Liver (tissue), 9 donors: ENCODE data around the gene WBP2. TPM values are rescaled to one million over a fixed set of nuclear protein-coding genes. Genes with fewer than 3 reads are reported as not detected.
A peak's percentile ranks its signal among the peaks of the same experiment; 100 is the strongest.

Experiments used
- DNase-seq: peaks from one replicate; pipeline ENCODE4 v3.0.0-alpha.2; 2017; ENCODE audit warnings: low spot score
- H3K27ac ChIP-seq, 2 donors: one replicate each; pipeline ENCODE4 v1.7.0; 2013; ENCODE audit warnings: inconsistent platforms in 2 of 2, low read length in 2 of 2, control low read depth in 1 of 2, low read depth in 1 of 2, mild to moderate bottlenecking in 1 of 2
- H3K27me3 ChIP-seq, 4 donors: one replicate each; pipeline versions ENCODE4 v1.6.1 to v1.7.0; 2013; ENCODE audit warnings: low read length in 3 of 4, inconsistent platforms in 1 of 4, mild to moderate bottlenecking in 1 of 4, moderate library complexity in 1 of 4; ENCODE audit not compliant: control insufficient read depth in 4 of 4, insufficient read depth in 4 of 4
- H3K36me3 ChIP-seq, 4 donors: one replicate each; pipeline versions ENCODE4 v1.6.1 to v1.7.0; 2013; ENCODE audit warnings: low read length in 3 of 4, mild to moderate bottlenecking in 3 of 4, low read depth in 1 of 4, moderate library complexity in 1 of 4; ENCODE audit not compliant: control insufficient read depth in 4 of 4, insufficient read depth in 3 of 4
- H3K4me1 ChIP-seq, 4 donors: one replicate each; pipeline versions ENCODE4 v1.6.1 to v1.7.0; 2013; ENCODE audit warnings: low read length in 3 of 4, mild to moderate bottlenecking in 3 of 4, moderate library complexity in 1 of 4; ENCODE audit not compliant: control insufficient read depth in 4 of 4, insufficient read depth in 4 of 4
- H3K4me3 ChIP-seq, 3 donors: one replicate each; pipeline versions ENCODE4 v1.6.1 to v1.7.0; 2013; ENCODE audit warnings: low read length in 3 of 3, control low read depth in 1 of 3, low read depth in 1 of 3, mild to moderate bottlenecking in 1 of 3
- H3K9ac ChIP-seq, 2 donors: one replicate each; pipeline ENCODE4 v1.7.0; 2013; ENCODE audit warnings: low read length in 2 of 2, mild to moderate bottlenecking in 2 of 2, moderate library complexity in 2 of 2, control low read depth in 1 of 2, low read depth in 1 of 2
- H3K9me3 ChIP-seq, 4 donors: one replicate each; pipeline versions ENCODE4 v1.6.1 to v1.7.0; 2013; ENCODE audit warnings: low read length in 3 of 4; ENCODE audit not compliant: control insufficient read depth in 4 of 4
- GABPA ChIP-seq, 2 donors: IDR thresholded peaks in 1 of 2; conservative IDR thresholded peaks in 1 of 2; 2 replicates each; pipeline ENCODE4 v1.6.1; 2016; ENCODE audit warnings: antibody characterized with exemption in 2 of 2, mild to moderate bottlenecking in 1 of 2, moderate library complexity in 1 of 2
- HNF4A ChIP-seq, 2 donors: conservative IDR thresholded peaks; 2 replicates each; pipeline ENCODE4 v1.6.1; 2016; ENCODE audit warnings: antibody characterized with exemption in 2 of 2, mild to moderate bottlenecking in 2 of 2
- HNF4G ChIP-seq: IDR thresholded peaks from 2 replicates; pipeline ENCODE4 v1.6.1; 2016; ENCODE audit warnings: antibody characterized with exemption
- NR2F2 ChIP-seq: IDR thresholded peaks from 2 replicates; pipeline ENCODE4 v1.6.1; 2016; ENCODE audit warnings: antibody characterized with exemption
- RAD21 ChIP-seq, 2 donors: IDR thresholded peaks; 2 replicates each; pipeline ENCODE4 v1.6.1; 2016; ENCODE audit warnings: antibody characterized with exemption in 2 of 2, mild to moderate bottlenecking in 2 of 2
- YY1 ChIP-seq: IDR thresholded peaks from 2 replicates; pipeline ENCODE4 v1.6.1; 2016; ENCODE audit warnings: antibody characterized with exemption, mild to moderate bottlenecking
- WGBS: extraction: QIAGEN DNeasy Blood & Tissue Kit; methylation state at CpG from one replicate; pipeline ENCODE4 v1.1.7; 2013; 5-methylcytosine and 5-hydroxymethylcytosine counted together
- polyA plus RNA-seq, 2 donors: library from polyadenylated mRNA; stranded (reverse) in 1 of 2; unstranded in 1 of 2; fragments of 200-250 nt in 1 of 2; fragments of >200 nt in 1 of 2; fragmentation: Nextera tagmentation in 1 of 2; extraction: Ambion mirVana in 1 of 2; gene quantifications; one replicate each; pipeline versions ENCODE4 v1.2.1 to v1.2.3, GENCODE V29; 2013 to 2015
- total RNA-seq, 2 donors: library from RNA; depleted of rRNA; stranded (reverse); fragments of >200 nt; gene quantifications; one replicate each; pipeline ENCODE4 v1.2.3, GENCODE V29; 2014
- TF ChIP-seq, protein P1 (sequence below): IDR thresholded peaks from 2 replicates; pipeline ENCODE4 v1.6.1; 2016; ENCODE audit warnings: antibody characterized with exemption, mild to moderate bottlenecking
- TF ChIP-seq, protein P2 (sequence below): IDR thresholded peaks from 2 replicates; pipeline ENCODE4 v1.6.1; 2016; ENCODE audit warnings: antibody characterized with exemption
- TF ChIP-seq, protein P3 (sequence below): IDR thresholded peaks from 2 replicates; pipeline ENCODE4 v1.6.1; 2016; ENCODE audit warnings: antibody characterized with exemption
- donor health status: healthy.
- donor health status: healthy.
- donor health status: healthy.
- donor health status: healthy.
- donor health status: healthy.

The WBP2 gene
- total and polyA plus RNA-seq, 4 donors = 29.0 to 99.4 (median 51.6) TPM

DNA sequence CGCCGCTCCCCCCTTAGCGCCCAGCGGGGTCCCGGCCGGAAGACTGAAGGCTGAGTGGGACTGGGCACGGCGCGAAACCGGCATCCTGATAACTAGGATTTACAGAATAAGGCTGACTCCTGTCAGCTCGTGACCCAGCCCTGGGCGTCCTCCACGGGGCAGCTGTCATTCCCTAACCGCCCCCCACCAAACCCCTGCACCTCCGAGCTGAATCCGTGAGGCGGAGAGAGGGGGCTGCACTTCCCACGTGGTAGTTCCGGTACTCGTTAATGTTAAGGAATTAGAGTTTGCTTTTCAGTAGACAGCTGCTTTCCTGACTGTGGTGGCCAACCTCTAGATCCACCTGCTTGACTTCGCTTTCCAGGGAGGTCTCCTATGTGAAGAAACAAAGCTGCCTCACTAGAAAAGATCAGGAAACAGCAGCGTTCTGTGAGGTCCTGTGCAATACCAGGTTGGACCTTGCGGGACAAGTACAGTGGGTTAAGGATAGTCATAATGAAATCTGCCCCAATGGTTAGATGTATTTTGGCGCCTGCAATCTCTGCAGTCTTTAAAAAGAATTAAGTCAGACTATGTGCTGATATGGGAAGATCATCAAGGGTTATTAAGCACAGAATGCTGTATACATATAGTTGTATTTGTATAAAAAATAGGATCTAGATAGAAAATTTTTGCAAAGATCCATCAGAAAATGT lies 1.1 kb upstream of the WBP2 start:
- whole genome bisulfite sequencing = 3% methylated on average over 24 of the region's 24 CpGs

DNA sequence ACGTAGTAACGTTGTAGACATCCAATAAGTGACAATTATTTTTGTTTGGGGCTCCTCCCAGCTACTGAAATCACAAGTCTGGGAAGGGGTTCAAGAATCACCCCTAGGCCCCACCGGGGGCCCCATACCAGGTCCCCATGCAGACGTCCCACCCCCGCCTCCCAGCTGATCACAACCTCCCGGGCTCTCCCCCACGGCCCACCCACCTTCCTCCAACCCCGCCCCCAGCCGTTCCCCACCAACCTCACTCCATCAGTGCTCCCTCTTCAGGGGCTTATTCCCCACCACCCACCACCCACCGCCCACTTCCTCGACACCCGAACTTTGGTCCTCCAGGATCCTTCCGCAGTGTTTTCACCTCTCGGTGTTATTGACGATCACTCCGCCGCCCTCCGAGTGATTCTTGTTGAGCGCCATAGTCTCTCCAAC lies 240 bp downstream of the WBP2 start:
- Histone ChIP-seq H3K4me3 (peak overlapping the region; percentile 81 to 87 (median 83)), H3K4me1 (peaks cover 2 to 37% (median 28%) of the 10 kb centered on the region in 4 donors), H3K9me3 (no peaks in the 10 kb centered on the region), H3K36me3 (peaks cover 0 to 11% (median 3%) of the 10 kb centered on the region in 4 donors), H3K27ac (peak overlapping the region; percentile 87 to 96), H3K27me3 (no peaks in the 10 kb centered on the region), H3K9ac (peak overlapping the region; percentile 93 to 100)
- TF ChIP-seq HNF4G (no peak), GABPA (IDR thresholded peaks at IDR 0.05 in 1 of 2, conservative IDR thresholded peaks at IDR 0.05 in 1 of 2) (no peak), HNF4A (conservative IDR thresholded peaks at IDR 0.05) (no peak), YY1 (no peak), NR2F2 (no peak)
- TF ChIP-seq, protein P1, sequence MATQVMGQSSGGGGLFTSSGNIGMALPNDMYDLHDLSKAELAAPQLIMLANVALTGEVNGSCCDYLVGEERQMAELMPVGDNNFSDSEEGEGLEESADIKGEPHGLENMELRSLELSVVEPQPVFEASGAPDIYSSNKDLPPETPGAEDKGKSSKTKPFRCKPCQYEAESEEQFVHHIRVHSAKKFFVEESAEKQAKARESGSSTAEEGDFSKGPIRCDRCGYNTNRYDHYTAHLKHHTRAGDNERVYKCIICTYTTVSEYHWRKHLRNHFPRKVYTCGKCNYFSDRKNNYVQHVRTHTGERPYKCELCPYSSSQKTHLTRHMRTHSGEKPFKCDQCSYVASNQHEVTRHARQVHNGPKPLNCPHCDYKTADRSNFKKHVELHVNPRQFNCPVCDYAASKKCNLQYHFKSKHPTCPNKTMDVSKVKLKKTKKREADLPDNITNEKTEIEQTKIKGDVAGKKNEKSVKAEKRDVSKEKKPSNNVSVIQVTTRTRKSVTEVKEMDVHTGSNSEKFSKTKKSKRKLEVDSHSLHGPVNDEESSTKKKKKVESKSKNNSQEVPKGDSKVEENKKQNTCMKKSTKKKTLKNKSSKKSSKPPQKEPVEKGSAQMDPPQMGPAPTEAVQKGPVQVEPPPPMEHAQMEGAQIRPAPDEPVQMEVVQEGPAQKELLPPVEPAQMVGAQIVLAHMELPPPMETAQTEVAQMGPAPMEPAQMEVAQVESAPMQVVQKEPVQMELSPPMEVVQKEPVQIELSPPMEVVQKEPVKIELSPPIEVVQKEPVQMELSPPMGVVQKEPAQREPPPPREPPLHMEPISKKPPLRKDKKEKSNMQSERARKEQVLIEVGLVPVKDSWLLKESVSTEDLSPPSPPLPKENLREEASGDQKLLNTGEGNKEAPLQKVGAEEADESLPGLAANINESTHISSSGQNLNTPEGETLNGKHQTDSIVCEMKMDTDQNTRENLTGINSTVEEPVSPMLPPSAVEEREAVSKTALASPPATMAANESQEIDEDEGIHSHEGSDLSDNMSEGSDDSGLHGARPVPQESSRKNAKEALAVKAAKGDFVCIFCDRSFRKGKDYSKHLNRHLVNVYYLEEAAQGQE = no peak
- WGBS = under 1% methylated on average over 19 of the region's 19 CpGs
- no peak for DNase-seq

More for the DNA sequence above, 1.1 kb upstream of the WBP2 start:
- Histone ChIP-seq H3K9ac (peak overlapping the region; percentile 67 to 68), H3K4me1 (peaks cover 2 to 28% (median 23%) of the 10 kb centered on the region in 4 donors), H3K4me3 (peak overlapping the region; percentile 67 to 89 (median 85)), H3K36me3 (peaks cover 0 to 3% (median 1%) of the 10 kb centered on the region in 4 donors), H3K27me3 (no peaks in the 10 kb centered on the region), H3K9me3 (no peaks in the 10 kb centered on the region), H3K27ac (peak overlapping the region; percentile 94 to 98)
- TF ChIP-seq, protein P2, sequence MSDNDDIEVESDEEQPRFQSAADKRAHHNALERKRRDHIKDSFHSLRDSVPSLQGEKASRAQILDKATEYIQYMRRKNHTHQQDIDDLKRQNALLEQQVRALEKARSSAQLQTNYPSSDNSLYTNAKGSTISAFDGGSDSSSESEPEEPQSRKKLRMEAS = no peak
- TF ChIP-seq, protein P3, sequence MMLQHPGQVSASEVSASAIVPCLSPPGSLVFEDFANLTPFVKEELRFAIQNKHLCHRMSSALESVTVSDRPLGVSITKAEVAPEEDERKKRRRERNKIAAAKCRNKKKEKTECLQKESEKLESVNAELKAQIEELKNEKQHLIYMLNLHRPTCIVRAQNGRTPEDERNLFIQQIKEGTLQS = no peak
- TF ChIP-seq, protein P1 = no peak
- TF ChIP-seq YY1 (no peak), HNF4A (conservative IDR thresholded peaks at IDR 0.05) (no peak), RAD21 (IDR thresholded peaks at IDR 0.05) (peak in 1 of 2 donors; percentile 2)
- no peak for DNase-seq
